GM12878 (cell line): ENCODE data around the gene NEDD8. TPM values are rescaled to one million over a fixed set of nuclear protein-coding genes. Genes with fewer than 3 reads are reported as not detected.
A peak's percentile ranks its signal among the peaks of the same experiment; 100 is the strongest.

Experiments used
- ASH2L ChIP-seq: fragments of 300-600, 200-600 bp; sonication (generic); IDR thresholded peaks from 2 replicates; pipeline ENCODE4 v1.6.1; 2017; ENCODE audit warnings: low read depth, mild to moderate bottlenecking, borderline replicate concordance
- BMI1 ChIP-seq: fragments of 450-650 bp; IDR thresholded peaks from 2 replicates; pipeline ENCODE4 v1.6.1; 2016; ENCODE audit warnings: mild to moderate bottlenecking, moderate library complexity, borderline replicate concordance
- FOS ChIP-seq: IDR thresholded peaks from 3 replicates; pipeline ENCODE4 v1.6.1; 2011; ENCODE audit warnings: borderline replicate concordance; ENCODE audit not compliant: insufficient read length; ENCODE audit errors: extremely low read depth
- HCFC1 ChIP-seq: fragments of 150-350 bp; IDR thresholded peaks from 2 replicates; pipeline ENCODE4 v1.6.1; 2014; ENCODE audit warnings: low read length
- KAT2A ChIP-seq: conservative IDR thresholded peaks from 2 replicates; pipeline ENCODE4 v1.6.1; 2011; ENCODE audit warnings: low read depth, low read length; ENCODE audit not compliant: control insufficient read depth
- KDM1A ChIP-seq: fragments of 200-600 bp; sonication (generic); IDR thresholded peaks from 2 replicates; pipeline ENCODE4 v1.6.1; 2016; ENCODE audit warnings: borderline replicate concordance
- MEF2B ChIP-seq: fragments of 450-650 bp; IDR thresholded peaks from 2 replicates; pipeline ENCODE4 v1.6.1; 2018; ENCODE audit warnings: mild to moderate bottlenecking, moderate library complexity; ENCODE audit not compliant: partially characterized antibody, poor library complexity, severe bottlenecking
- NR2C2 ChIP-seq: IDR thresholded peaks from 2 replicates; pipeline ENCODE4 v1.6.1; 2011; ENCODE audit warnings: borderline replicate concordance, low read depth; ENCODE audit not compliant: control insufficient read depth, insufficient read length
- POLR2A ChIP-seq: IDR thresholded peaks from 2 replicates; pipeline ENCODE4 v1.6.1; 2011; ENCODE audit warnings: low read depth, mild to moderate bottlenecking, low read length
- RB1 ChIP-seq: fragments of 450-650 bp; formaldehyde crosslinking; IDR thresholded peaks from 2 replicates; pipeline ENCODE4 v1.6.1; 2017; ENCODE audit warnings: mild to moderate bottlenecking, borderline replicate concordance
- RBBP5 ChIP-seq: fragments of 200-600 bp; sonication (generic); conservative IDR thresholded peaks from 2 replicates; pipeline ENCODE4 v1.6.1; 2016
- SKIL ChIP-seq: fragments of 450-650 bp; IDR thresholded peaks from 2 replicates; pipeline ENCODE4 v1.6.1; 2017; ENCODE audit warnings: mild to moderate bottlenecking, low read depth, inconsistent platforms; ENCODE audit not compliant: poor library complexity, severe bottlenecking
- SMAD1 ChIP-seq: fragments of 450-650 bp; IDR thresholded peaks from 2 replicates; pipeline ENCODE4 v1.6.1; 2018; ENCODE audit warnings: mild to moderate bottlenecking, low read depth; ENCODE audit not compliant: partially characterized antibody
- SMAD5 ChIP-seq: IDR thresholded peaks from 2 replicates; pipeline ENCODE4 v1.6.1; 2016; ENCODE audit warnings: antibody characterized with exemption, low read depth
- SREBF1 ChIP-seq: IDR thresholded peaks from 2 replicates; pipeline ENCODE4 v1.6.1; 2012; ENCODE audit warnings: mild to moderate bottlenecking, low read length
- SREBF2 ChIP-seq: IDR thresholded peaks from 2 replicates; pipeline ENCODE4 v1.6.1; 2012; ENCODE audit warnings: mild to moderate bottlenecking, low read length
- TCF3 ChIP-seq: IDR thresholded peaks from 2 replicates; pipeline ENCODE4 v1.6.1; 2012; ENCODE audit warnings: low read depth, mild to moderate bottlenecking, low read length, borderline replicate concordance; ENCODE audit not compliant: insufficient read depth
- YY1 ChIP-seq: IDR thresholded peaks from 2 replicates; pipeline ENCODE4 v1.6.1; 2011; ENCODE audit warnings: low read depth, mild to moderate bottlenecking, low read length
- ZNF207 ChIP-seq: fragments of 450-650 bp; IDR thresholded peaks from 2 replicates; pipeline ENCODE4 v1.6.1; 2014; ENCODE audit warnings: antibody characterized with exemption, mild to moderate bottlenecking, borderline replicate concordance
- polyA plus RNA-seq, 11 experiments: library from polyadenylated mRNA; depleted of rRNA in 4 of 11; unstranded in 6 of 11; stranded (reverse) in 5 of 11; fragments of >200 nt; fragmentation: Nextera tagmentation in 4 of 11; fragmentation: Illumina TruSeq in 1 of 11; extraction: Ambion mirVana in 4 of 11; extraction: Trizol in 1 of 11; gene quantifications; 1 replicate in 1 of 11; 2 replicates in 10 of 11; pipeline versions ENCODE4 v1.2.1 to v1.2.3, GENCODE V29; 2011 to 2016; ENCODE audit warnings: inconsistent platforms in 2 of 11, missing spikeins in 2 of 11, low read depth in 1 of 11
- total RNA-seq, 4 experiments: library from RNA; depleted of rRNA in 3 of 4; stranded (reverse); fragments of >200 nt in 3 of 4; fragmentation: Illumina TruSeq in 1 of 4; extraction: Trizol in 1 of 4; gene quantifications; 2 replicates each; pipeline versions ENCODE4 v1.2.1 to v1.2.3, GENCODE V29; 2013 to 2021
- TF ChIP-seq, protein P1 (sequence below): IDR thresholded peaks from 2 replicates; pipeline ENCODE4 v1.6.1; 2011; ENCODE audit warnings: mild to moderate bottlenecking, low read depth, low read length, moderate library complexity; ENCODE audit not compliant: insufficient replicate concordance
- TF ChIP-seq, protein P2 (sequence below): IDR thresholded peaks from 2 replicates; pipeline ENCODE4 v1.6.1; 2011; ENCODE audit warnings: low read depth, mild to moderate bottlenecking, low read length, moderate library complexity, borderline replicate concordance; ENCODE audit errors: extremely low read depth
- TF ChIP-seq, protein P3 (sequence below): IDR thresholded peaks from 2 replicates; pipeline ENCODE4 v1.6.1; 2012; ENCODE audit warnings: low read depth, low read length, improper control_type of control experiment
- TF ChIP-seq, protein P4 (sequence below): IDR thresholded peaks from 2 replicates; pipeline ENCODE4 v1.6.1; 2012; ENCODE audit warnings: low read depth, low read length, improper control_type of control experiment

Gene NEDD8
- total and polyA plus RNA-seq, 10 of the 15 experiments (the other 5 are each of a cell fraction or from before 2014, with no cell fraction given): 164 to 991 (median 300) TPM

DNA sequence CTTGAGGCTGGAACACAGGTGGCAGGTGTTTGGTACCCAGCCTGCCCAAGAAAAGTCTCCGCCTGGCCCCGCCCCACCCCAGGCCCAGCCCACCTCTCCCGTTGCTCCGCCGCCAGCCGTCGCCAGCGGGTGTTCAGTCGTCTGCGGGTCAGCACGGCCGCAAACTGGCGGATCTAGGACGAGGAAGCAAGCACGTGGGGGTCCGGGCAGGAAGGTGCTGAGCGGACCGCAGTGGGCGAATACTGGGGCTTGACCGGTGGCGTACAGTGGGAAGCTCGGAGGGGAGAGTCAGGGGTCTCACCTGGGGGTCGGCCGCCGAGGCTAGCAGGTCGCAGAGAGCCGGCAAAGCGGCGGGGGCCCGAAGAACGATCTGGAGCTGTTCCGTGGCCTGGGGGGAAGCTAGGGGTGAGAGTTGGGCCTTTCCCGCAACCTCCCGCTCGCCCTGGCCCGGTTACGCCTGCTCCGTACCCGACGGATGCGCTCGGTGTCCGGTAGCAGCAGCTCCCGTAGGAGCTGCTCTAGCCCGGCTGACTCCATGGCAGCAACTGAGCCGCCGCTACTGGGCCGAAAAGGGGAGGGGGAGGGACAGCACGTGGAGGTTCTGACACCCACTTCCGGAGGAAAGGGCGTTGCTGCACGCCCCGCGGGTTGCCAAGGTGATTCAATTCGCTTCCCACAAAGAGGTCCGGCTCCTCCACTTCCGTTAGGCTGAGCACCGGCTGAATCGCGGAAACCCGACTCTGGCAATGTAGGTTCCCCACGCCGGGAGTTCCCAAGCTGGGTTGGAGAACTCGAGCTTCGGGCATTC lies 43.7 kb downstream of the NEDD8 start, which contains the start of gene IPO4 (continued):
- TF ChIP-seq ASH2L: no peak
- TF ChIP-seq, protein P1, sequence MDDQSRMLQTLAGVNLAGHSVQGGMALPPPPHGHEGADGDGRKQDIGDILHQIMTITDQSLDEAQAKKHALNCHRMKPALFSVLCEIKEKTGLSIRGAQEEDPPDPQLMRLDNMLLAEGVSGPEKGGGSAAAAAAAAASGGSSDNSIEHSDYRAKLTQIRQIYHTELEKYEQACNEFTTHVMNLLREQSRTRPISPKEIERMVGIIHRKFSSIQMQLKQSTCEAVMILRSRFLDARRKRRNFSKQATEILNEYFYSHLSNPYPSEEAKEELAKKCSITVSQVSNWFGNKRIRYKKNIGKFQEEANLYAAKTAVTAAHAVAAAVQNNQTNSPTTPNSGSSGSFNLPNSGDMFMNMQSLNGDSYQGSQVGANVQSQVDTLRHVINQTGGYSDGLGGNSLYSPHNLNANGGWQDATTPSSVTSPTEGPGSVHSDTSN: peak; percentile 36
- TF ChIP-seq, protein P2, sequence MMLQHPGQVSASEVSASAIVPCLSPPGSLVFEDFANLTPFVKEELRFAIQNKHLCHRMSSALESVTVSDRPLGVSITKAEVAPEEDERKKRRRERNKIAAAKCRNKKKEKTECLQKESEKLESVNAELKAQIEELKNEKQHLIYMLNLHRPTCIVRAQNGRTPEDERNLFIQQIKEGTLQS: 0 out of 2 replicates have a peak, but pooled peaks have one; percentile 31
- TF ChIP-seq KDM1A: no peak
- TF ChIP-seq, protein P3, sequence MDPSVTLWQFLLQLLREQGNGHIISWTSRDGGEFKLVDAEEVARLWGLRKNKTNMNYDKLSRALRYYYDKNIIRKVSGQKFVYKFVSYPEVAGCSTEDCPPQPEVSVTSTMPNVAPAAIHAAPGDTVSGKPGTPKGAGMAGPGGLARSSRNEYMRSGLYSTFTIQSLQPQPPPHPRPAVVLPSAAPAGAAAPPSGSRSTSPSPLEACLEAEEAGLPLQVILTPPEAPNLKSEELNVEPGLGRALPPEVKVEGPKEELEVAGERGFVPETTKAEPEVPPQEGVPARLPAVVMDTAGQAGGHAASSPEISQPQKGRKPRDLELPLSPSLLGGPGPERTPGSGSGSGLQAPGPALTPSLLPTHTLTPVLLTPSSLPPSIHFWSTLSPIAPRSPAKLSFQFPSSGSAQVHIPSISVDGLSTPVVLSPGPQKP: peak; percentile 98
- peak; percentile 55; the same call in 1 of the 2 replicates for TF ChIP-seq SREBF1
- TF ChIP-seq SREBF2: peak; percentile 78
- TF ChIP-seq, protein P4, sequence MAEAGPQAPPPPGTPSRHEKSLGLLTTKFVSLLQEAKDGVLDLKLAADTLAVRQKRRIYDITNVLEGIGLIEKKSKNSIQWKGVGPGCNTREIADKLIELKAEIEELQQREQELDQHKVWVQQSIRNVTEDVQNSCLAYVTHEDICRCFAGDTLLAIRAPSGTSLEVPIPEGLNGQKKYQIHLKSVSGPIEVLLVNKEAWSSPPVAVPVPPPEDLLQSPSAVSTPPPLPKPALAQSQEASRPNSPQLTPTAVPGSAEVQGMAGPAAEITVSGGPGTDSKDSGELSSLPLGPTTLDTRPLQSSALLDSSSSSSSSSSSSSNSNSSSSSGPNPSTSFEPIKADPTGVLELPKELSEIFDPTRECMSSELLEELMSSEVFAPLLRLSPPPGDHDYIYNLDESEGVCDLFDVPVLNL: no peak; the same call in 1 of the 2 replicates
- no peak for TF ChIP-seq KAT2A
- no peak for TF ChIP-seq NR2C2
- peak; percentile 95 for TF ChIP-seq HCFC1
- no peak for TF ChIP-seq FOS
- peak; percentile 97 for TF ChIP-seq RB1
- no peak for TF ChIP-seq RBBP5
- peak; percentile 53 for TF ChIP-seq MEF2B
- no peak for TF ChIP-seq SMAD1
- TF ChIP-seq ZNF207: peak; percentile 97
- peak; percentile 54 for TF ChIP-seq SMAD5
- peak; percentile 37 for TF ChIP-seq SKIL
- peak; percentile 77 for TF ChIP-seq TCF3
- TF ChIP-seq YY1: peak; percentile 93
- peak; percentile 97 for TF ChIP-seq BMI1
- TF ChIP-seq POLR2A: peak; percentile 94
